ENCODE measurements around the gene ACOT11. TPM values are rescaled to one million over a fixed set of nuclear protein-coding genes. Genes with fewer than 3 reads are reported as not detected.

ACOT11 gene
- total and polyA plus RNA-seq, 11 donors, result 33.2 to 69.3 (median 55.9) TPM

- H3K27ac ChIP-seq, result peak overlapping the region; percentile 19 to 91 (median 82)
- H3K36me3 ChIP-seq, result peaks cover 0 to 5% (median 0%) of the 10 kb centered on the region in 9 donors
- H3K4me3 ChIP-seq, result peak overlapping the region in 2 of 12 donors; percentile 2 to 19
- DNase-seq (no peak), ATAC-seq (peak; percentile 61 to 82 (median 74))
- H3K4me1 ChIP-seq, result peaks cover 0 to 38% (median 19%) of the 10 kb centered on the region in 12 donors
- 12 to 17% (median 16%) methylated on average over 5 of the region's 5 CpGs for WGBS, 4 donors
- H3K9me3 ChIP-seq, result peaks cover 0 to 16% (median 0%) of the 10 kb centered on the region in 12 donors
- no peak for TF ChIP-seq POLR2A (IDR thresholded peaks at IDR 0.05)
- no peak for TF ChIP-seq CTCF (IDR thresholded peaks at IDR 0.05)
- H3K27me3 ChIP-seq, result no peaks in the 10 kb centered on the region
- intact Hi-C loops (cut with DNase I), result loop anchor here in 2 of 10 donors (2.0 kb wide), 2 partner anchors 21 to 27 kb away; no protein-coding TSS in a partner anchor
Observed at GRCh38 chr1:54557671-54558355, 9.8 kb downstream of the ACOT11 start.

DNA sequence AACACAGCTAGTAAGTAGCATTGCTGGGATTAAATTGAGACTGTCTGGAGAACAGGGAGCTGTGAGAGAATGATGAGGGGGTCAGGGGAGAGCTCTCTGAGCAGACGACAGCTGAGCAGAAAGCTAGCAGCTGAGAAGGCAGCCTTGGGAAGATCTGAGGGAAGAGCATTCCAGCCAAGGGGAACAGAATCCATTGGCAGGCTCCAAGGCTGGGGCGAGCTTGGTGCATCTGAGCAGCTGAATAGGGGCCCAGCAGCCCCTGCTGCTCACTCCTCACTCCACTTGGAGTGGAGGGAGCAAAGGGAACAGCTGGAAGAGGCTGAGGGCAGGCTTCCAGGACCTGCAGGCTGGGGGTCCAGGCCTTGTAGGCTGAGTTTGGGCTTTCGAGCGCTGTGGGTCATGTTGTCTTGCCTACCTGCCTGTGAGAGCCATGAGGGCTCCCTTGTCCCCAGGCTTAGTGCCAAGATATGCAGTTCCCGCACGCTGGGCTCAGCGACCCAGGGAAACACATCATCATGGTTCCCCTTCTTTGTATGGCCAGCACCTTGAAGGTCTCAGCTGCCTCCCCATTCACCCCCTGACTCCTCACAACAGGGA, 10.5 kb downstream of the ACOT11 start:
- peak; percentile 6 to 25 (median 10) for ATAC-seq
- peak overlapping the region; percentile 19 to 91 (median 82) for H3K27ac ChIP-seq
- TF ChIP-seq CTCF (IDR thresholded peaks at IDR 0.05) (no peak), POLR2A (IDR thresholded peaks at IDR 0.05) (no peak)
- DNase-seq, result peak in 1 of 5 donors; percentile 54
- peak overlapping the region in 4 of 12 donors; percentile 2 to 26 (median 12) for H3K4me3 ChIP-seq
- WGBS, 4 donors, result 34 to 44% (median 39%) methylated on average over 7 of the region's 7 CpGs
- H3K4me1 ChIP-seq, result peaks cover 0 to 40% (median 18%) of the 10 kb centered on the region in 12 donors
- H3K27me3 ChIP-seq, result no peaks in the 10 kb centered on the region
- intact Hi-C loops (cut with DNase I), result loop anchor here in 3 of 10 donors (1.0 to 2.0 kb wide), 3 partner anchors 10 to 26 kb away; partner anchors contain the start of gene ACOT11 (in 1 of the 3)
- H3K36me3 ChIP-seq, result peaks cover 0 to 5% (median 0%) of the 10 kb centered on the region in 9 donors
- peaks cover 0 to 16% (median 0%) of the 10 kb centered on the region in 12 donors for H3K9me3 ChIP-seq

DNA sequence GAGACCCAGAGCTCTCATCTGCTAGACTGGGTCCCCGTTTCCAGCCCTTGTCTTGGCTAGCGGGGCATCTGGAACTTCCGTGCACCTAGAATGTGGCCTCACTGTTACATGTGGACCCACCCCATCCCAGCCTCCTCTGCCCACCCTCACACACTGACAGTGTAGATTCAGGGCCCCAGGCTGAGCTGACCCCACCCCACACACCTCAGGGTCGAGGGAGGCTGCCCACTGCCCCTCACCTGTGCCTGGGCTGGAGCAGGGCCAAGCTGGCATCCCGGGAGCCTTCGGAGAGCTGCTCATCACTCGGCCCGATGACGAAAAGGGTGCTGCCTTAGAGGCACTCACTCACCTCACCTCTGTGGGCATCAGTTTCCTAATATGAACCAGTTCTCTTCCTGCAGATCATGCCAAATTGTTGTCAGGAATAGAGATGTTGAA, 11.1 kb downstream of the ACOT11 start:
- intact Hi-C loops (cut with DNase I), result loop anchor here in 3 of 10 donors (1.0 to 2.0 kb wide), 3 partner anchors 11 to 26 kb away; partner anchors contain the start of gene ACOT11 (in 1 of the 3)
- DNase-seq, result peak in 1 of 5 donors; percentile 57
- H3K36me3 ChIP-seq, result peaks cover 0 to 5% (median 0%) of the 10 kb centered on the region in 9 donors
- H3K9me3 ChIP-seq, result peaks cover 0 to 16% (median 0%) of the 10 kb centered on the region in 12 donors
- H3K27ac ChIP-seq, result peak overlapping the region; percentile 19 to 91 (median 82)
- no peaks in the 10 kb centered on the region for H3K27me3 ChIP-seq
- WGBS, 4 donors, result 38 to 64% (median 47%) methylated on average over 9 of the region's 9 CpGs
- H3K4me3 ChIP-seq, result peak overlapping the region in 2 of 12 donors; percentile 19 to 26
- H3K4me1 ChIP-seq, result peaks cover 0 to 43% (median 19%) of the 10 kb centered on the region in 12 donors
- peak; percentile 8 to 50 (median 21) for ATAC-seq
- TF ChIP-seq POLR2A (IDR thresholded peaks at IDR 0.05) (no peak), CTCF (IDR thresholded peaks at IDR 0.05) (no peak)
